SH-SY5Y (cell line): ENCODE data around the gene RAB43.

Experiments used
- GATA2 ChIP-seq: IDR thresholded peaks from 2 replicates; pipeline ENCODE4 v1.6.1; 2011; ENCODE audit warnings: mild to moderate bottlenecking, low read depth, low read length
- GATA3 ChIP-seq: IDR thresholded peaks from 2 replicates; pipeline ENCODE4 v1.6.1; 2011; ENCODE audit warnings: low read depth, mild to moderate bottlenecking, low read length, moderate library complexity

- no peak for TF ChIP-seq GATA3
- TF ChIP-seq GATA2 = no peak
These were observed 57.6 kb downstream of the RAB43 start for GRCh38 chr3:129063841-129064482.
